ENCODE data around the gene TAS2R3.

TAS2R3 gene

DNA sequence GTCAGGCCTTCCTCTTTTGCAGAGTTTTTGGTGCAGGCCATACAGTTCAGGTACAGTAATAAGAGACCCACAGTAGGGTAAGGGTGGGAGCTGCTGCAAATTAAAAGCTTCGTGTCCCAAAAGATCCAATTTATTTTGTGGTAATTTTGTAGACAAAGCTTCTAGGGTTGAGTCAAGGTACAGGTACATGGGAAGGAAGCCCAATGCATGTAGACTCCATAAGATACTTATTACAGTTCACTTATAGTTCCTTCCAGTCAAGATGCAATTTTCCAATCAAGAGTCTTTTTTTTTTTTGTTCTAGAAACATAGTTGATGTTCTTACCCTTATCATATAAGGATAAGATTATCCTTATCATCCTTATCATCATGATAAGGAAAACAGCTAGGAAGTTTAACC, 12.5 kb downstream of the TAS2R3 start, which contains the start of gene TAS2R4:
Gene TAS2R4, plus strand, starts transcription at position 301 of the 400 bp plus-strand sequence. CDS start 1,815 bp downstream, outside the sequence.
- H3K4me1 ChIP-seq (ENCODE audit: control insufficient read depth in 5 of 5, insufficient read depth in 5 of 5, low read length in 5 of 5) = no peaks in the 10 kb centered on the region
- H3K27me3 ChIP-seq (ENCODE audit: control insufficient read depth in 5 of 5, insufficient read depth in 4 of 5, low read length in 5 of 5) = no peaks in the 10 kb centered on the region
- peaks cover 6 to 23% (median 16%) of the 10 kb centered on the region in 5 donors for H3K36me3 ChIP-seq (ENCODE audit: control insufficient read depth in 5 of 5, insufficient read depth in 5 of 5, low read length in 5 of 5)
- H3K9ac ChIP-seq (ENCODE audit: low read length in 5 of 5) = no peak within 1 kb of the TSS
- H3K9me3 ChIP-seq (ENCODE audit: control insufficient read depth in 5 of 5, low read length in 5 of 5) = peaks cover 0 to 5% (median 0%) of the 10 kb centered on the region in 5 donors
- H3K27ac ChIP-seq (ENCODE audit: low read depth, low read length) = no peak within 1 kb of the TSS
- H3K4me3 ChIP-seq (ENCODE audit: low read depth in 1 of 5, low read length in 5 of 5) = no peak within 1 kb of the TSS

DNA sequence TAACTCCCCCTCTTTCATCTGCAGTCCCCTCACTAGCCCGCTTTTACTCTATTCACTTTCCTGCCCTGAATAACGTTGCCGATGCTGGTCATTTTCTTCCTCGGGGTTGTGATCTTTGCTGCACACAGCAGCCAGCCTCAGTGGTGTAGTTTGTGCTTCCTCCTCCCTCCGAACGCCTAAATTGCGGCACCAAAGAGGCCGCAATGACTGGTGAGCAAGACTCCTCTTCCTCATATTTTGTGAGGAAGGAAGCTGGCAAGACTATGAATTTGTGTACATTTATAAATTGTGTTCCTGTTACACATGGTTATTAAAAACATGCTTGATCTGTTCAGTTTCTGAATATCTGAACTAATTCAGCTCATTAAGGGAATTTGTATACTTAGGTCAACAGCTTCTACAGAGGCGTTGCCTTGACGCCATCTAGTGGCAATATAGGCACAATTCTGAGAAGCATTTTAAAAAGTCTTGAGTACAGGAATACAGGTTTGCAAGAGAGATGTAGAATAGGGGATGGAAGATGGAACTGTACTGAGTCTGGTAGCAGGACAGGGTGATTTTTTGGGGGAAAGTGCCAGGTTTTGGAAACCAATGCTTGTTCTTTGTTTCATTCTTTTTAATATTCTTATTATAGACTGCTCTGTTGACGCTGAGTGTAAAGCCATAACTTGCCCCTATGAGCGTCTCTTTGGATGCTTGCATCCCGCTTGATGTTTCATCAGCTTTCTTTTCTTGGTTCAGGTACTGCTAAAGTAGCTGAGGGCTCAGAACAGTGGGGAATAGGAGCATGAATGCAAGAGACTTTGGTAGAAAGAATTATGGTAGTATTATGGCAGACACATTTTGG, 22.0 kb downstream of the TAS2R3 start:
- H3K4me3 ChIP-seq (ENCODE audit: low read depth in 1 of 5, low read length in 5 of 5) = no peak overlapping the region
- no peaks in the 10 kb centered on the region for H3K4me1 ChIP-seq (ENCODE audit: control insufficient read depth in 5 of 5, insufficient read depth in 5 of 5, low read length in 5 of 5)
- H3K27me3 ChIP-seq (ENCODE audit: control insufficient read depth in 5 of 5, insufficient read depth in 4 of 5, low read length in 5 of 5) = no peaks in the 10 kb centered on the region
- H3K36me3 ChIP-seq (ENCODE audit: control insufficient read depth in 5 of 5, insufficient read depth in 5 of 5, low read length in 5 of 5) = peaks cover 0 to 21% (median 7%) of the 10 kb centered on the region in 5 donors
- H3K9ac ChIP-seq (ENCODE audit: low read length in 5 of 5) = no peak overlapping the region
- no peak overlapping the region for H3K27ac ChIP-seq (ENCODE audit: low read depth, low read length)
- no peaks in the 10 kb centered on the region for H3K9me3 ChIP-seq (ENCODE audit: control insufficient read depth in 5 of 5, low read length in 5 of 5)

DNA sequence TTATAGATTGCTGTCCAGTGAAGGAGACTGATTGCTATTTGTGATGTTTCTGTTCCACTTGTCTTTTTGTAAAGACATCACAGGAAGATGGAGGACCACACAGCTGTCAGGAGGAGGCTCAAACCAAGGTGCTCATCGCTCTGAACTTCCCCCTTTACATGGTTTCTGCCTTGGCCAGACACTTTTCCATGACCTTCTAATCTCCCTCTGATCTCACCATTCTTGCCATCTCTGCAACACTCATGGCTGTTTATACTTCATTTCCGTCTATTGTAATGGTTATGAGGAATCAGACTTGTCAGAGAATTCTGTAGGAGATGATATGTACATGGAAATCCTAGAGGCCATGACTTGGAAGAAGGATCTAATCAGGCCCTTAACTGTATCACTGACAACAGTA, 24.4 kb downstream of the TAS2R3 start:
- Histone ChIP-seq H3K36me3 (ENCODE audit: control insufficient read depth in 5 of 5, insufficient read depth in 5 of 5, low read length in 5 of 5) (peaks cover 0 to 23% (median 7%) of the 10 kb centered on the region in 5 donors), H3K4me1 (ENCODE audit: control insufficient read depth in 5 of 5, insufficient read depth in 5 of 5, low read length in 5 of 5) (no peaks in the 10 kb centered on the region), H3K9me3 (ENCODE audit: control insufficient read depth in 5 of 5, low read length in 5 of 5) (no peaks in the 10 kb centered on the region), H3K27me3 (ENCODE audit: control insufficient read depth in 5 of 5, insufficient read depth in 4 of 5, low read length in 5 of 5) (no peaks in the 10 kb centered on the region), H3K9ac (ENCODE audit: low read length in 5 of 5) (no peak overlapping the region), H3K27ac (ENCODE audit: low read depth, low read length) (no peak overlapping the region), H3K4me3 (ENCODE audit: low read depth in 1 of 5, low read length in 5 of 5) (no peak overlapping the region)

DNA sequence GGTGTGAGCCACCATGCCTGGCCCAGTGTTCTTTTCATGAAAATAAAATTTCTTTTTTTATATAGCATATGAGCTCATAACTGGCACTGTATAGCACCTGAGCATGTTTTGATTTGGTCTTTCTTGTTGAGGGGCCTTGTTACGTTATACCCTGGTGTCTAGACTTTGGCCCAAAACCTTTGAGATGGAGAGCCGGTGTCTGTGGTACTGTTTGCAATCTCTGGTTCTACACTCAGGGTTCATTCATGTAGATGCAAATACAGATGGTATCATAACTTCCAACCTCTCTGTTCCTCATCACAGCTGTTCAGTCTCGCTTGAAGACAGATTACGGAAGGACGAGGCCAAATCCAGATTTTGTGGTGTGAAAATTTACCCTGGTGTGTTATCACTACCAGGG, 26.0 kb downstream of the TAS2R3 start, which contains the start of gene TAS2R5:
Gene TAS2R5, plus strand, starts transcription at position 301 of the 400 bp plus-strand sequence. CDS start 145 bp downstream, outside the sequence.
- H3K4me3 ChIP-seq (ENCODE audit: low read depth in 1 of 5, low read length in 5 of 5) = no peak within 1 kb of the TSS
- no peak within 1 kb of the TSS for H3K27ac ChIP-seq (ENCODE audit: low read depth, low read length)
- H3K9ac ChIP-seq (ENCODE audit: low read length in 5 of 5) = no peak within 1 kb of the TSS
- H3K27me3 ChIP-seq (ENCODE audit: control insufficient read depth in 5 of 5, insufficient read depth in 4 of 5, low read length in 5 of 5) = no peaks in the 10 kb centered on the region
- no peaks in the 10 kb centered on the region for H3K9me3 ChIP-seq (ENCODE audit: control insufficient read depth in 5 of 5, low read length in 5 of 5)
- peaks cover 0 to 23% (median 7%) of the 10 kb centered on the region in 5 donors for H3K36me3 ChIP-seq (ENCODE audit: control insufficient read depth in 5 of 5, insufficient read depth in 5 of 5, low read length in 5 of 5)
- H3K4me1 ChIP-seq (ENCODE audit: control insufficient read depth in 5 of 5, insufficient read depth in 5 of 5, low read length in 5 of 5) = no peaks in the 10 kb centered on the region

- Histone ChIP-seq H3K9ac (ENCODE audit: low read length in 5 of 5) (no peak overlapping the region), H3K27ac (ENCODE audit: low read depth, low read length) (no peak overlapping the region), H3K36me3 (ENCODE audit: control insufficient read depth in 5 of 5, insufficient read depth in 5 of 5, low read length in 5 of 5) (peaks cover 0 to 26% (median 7%) of the 10 kb centered on the region in 5 donors), H3K27me3 (ENCODE audit: control insufficient read depth in 5 of 5, insufficient read depth in 4 of 5, low read length in 5 of 5) (no peaks in the 10 kb centered on the region), H3K4me3 (ENCODE audit: low read depth in 1 of 5, low read length in 5 of 5) (no peak overlapping the region), H3K4me1 (ENCODE audit: control insufficient read depth in 5 of 5, insufficient read depth in 5 of 5, low read length in 5 of 5) (no peaks in the 10 kb centered on the region), H3K9me3 (ENCODE audit: control insufficient read depth in 5 of 5, low read length in 5 of 5) (no peaks in the 10 kb centered on the region)
These were observed 28.6 kb downstream of the TAS2R3 start for GRCh38 chr7:141792526-141792925.

Measured in subcutaneous abdominal adipose tissue (tissue), 5 donors.